HG03354 (cell line): ENCODE measurements around the gene KRTAP21-3.

ENCODE experiments used
- ATAC-seq: cut with Tn5 transposase; IDR thresholded peaks from one replicate; pipeline ENCODE4 v1.9.1; 2021; ENCODE audit warnings: mild to moderate bottlenecking; ENCODE audit not compliant: unreplicated experiment, poor library complexity, severe bottlenecking

The KRTAP21-3 gene

GRCh38 chr21:30672985-30673650, 45.5 kb downstream of the KRTAP21-3 start:
- no peak for ATAC-seq

DNA sequence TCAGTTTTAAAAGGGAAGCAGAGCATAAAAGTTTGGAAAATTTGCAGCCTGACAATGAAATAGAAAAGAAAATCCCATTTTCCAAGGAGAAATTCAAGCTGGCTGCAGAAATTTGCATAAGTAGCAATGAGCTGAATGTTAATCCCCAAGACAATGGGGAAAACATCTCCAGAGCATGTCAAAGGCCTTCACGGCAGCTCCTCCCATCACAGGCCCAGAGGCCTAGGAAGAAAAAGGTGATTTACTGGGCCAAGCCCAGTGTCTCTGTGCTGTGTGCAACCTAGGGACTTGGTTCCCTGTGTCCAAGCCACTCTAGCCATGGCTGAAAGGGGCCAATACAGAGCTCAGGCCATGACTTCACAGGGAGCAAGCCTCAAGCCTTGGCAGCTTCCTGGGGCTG, 49.8 kb downstream of the KRTAP21-3 start:
- ATAC-seq = no peak
